HUES6 (cell line): ENCODE results near the gene SH2B3.

Experiments used
- H3K27ac ChIP-seq: 2 replicates; pipeline ENCODE4 v1.7.0; 2013; ENCODE audit warnings: low read depth, mild to moderate bottlenecking, low read length, inconsistent platforms
- H3K27me3 ChIP-seq: 2 replicates; pipeline ENCODE4 v1.6.1; 2013; ENCODE audit warnings: low read length; ENCODE audit not compliant: control insufficient read depth, insufficient read depth
- H3K36me3 ChIP-seq: 2 replicates; pipeline ENCODE4 v1.6.1; 2013; ENCODE audit warnings: low read length; ENCODE audit not compliant: control insufficient read depth, insufficient read depth
- H3K4me1 ChIP-seq: 2 replicates; pipeline ENCODE4 v1.6.1; 2013; ENCODE audit warnings: low read length; ENCODE audit not compliant: control insufficient read depth, insufficient read depth
- H3K4me3 ChIP-seq: 2 replicates; pipeline ENCODE4 v1.5.1; 2013; ENCODE audit warnings: low read depth, low read length
- H3K9ac ChIP-seq: one replicate; pipeline ENCODE4 v1.6.1; 2013; ENCODE audit warnings: mild to moderate bottlenecking, low read length
- H3K9me3 ChIP-seq: 2 replicates; pipeline ENCODE4 v1.6.1; 2013; ENCODE audit warnings: low read depth, low read length; ENCODE audit not compliant: control insufficient read depth, insufficient read depth

The SH2B3 gene

DNA sequence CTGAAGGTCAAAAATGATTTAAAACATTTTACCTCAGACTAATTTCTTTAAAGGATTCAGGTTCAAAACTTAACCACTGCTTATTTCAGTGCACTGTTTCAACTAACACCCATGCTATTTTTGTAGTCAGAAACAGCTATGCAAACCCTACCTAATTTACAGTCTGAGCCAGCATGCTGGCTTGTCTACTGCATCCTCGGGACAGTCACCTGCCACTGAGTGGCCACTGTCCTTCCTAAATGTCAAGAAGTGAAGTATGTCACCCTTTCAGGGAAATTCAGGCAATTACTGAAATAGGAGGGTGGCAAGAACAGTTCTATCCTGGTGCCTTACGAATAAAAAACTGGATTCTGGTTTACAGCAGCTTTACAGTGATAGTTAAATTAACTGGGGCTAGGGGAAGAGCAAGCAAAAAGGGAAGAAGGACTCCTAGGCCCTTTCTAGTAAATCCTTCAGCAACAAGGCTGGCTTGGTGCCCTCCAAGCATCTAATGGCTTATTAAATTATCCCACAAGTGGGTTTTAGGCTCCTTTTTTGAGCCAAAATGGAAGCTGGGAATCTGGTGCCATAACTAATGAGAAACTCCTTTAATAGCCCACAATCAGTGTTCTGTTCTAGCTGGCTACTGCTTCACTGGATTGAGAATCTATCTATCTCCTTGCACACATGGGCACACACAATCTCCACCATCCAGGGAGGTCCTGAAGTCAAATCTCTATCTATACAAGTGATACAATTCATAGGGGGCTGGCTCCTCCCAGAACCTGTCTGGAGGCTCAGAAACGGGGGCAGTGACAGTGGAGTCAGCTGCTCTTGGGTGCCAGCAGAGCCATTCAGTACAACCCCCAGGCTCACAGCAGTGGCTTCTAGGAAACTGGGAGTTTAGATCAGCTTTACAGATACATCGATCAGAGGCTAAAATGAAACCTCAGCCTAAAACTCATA lies 43.4 kb downstream of the SH2B3 start:
- H3K9ac ChIP-seq: no peak overlapping the region
- H3K4me3 ChIP-seq: no peak overlapping the region
- no peak overlapping the region for H3K27ac ChIP-seq
- no peaks in the 10 kb centered on the region for H3K27me3 ChIP-seq
- H3K36me3 ChIP-seq: peaks cover 84% of the 10 kb centered on the region
- no peaks in the 10 kb centered on the region for H3K9me3 ChIP-seq
- H3K4me1 ChIP-seq: peaks cover 25% of the 10 kb centered on the region

DNA sequence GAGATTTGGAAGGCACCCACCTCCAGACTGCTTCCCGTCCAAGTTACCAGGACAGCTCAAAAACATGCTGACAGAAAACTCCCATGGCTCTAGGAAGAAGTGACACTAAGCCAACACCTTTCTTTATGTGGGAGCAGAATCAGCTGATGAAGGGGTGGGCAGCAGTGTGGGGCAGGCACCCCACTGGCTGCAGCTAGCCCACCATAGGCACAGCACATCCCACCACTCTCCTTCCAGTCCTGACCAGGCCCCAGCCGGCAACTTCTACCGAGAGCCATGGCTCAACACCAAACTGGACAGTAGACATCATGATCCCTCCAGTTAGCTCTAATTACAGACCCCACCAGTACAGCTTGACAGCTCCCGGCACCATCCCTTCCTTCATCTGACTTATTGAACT lies 45.0 kb downstream of the SH2B3 start:
- H3K9ac ChIP-seq: no peak overlapping the region
- no peak overlapping the region for H3K27ac ChIP-seq
- no peaks in the 10 kb centered on the region for H3K27me3 ChIP-seq
- H3K36me3 ChIP-seq: peaks cover 88% of the 10 kb centered on the region
- no peaks in the 10 kb centered on the region for H3K9me3 ChIP-seq
- H3K4me3 ChIP-seq: no peak overlapping the region
- H3K4me1 ChIP-seq: peaks cover 11% of the 10 kb centered on the region

DNA sequence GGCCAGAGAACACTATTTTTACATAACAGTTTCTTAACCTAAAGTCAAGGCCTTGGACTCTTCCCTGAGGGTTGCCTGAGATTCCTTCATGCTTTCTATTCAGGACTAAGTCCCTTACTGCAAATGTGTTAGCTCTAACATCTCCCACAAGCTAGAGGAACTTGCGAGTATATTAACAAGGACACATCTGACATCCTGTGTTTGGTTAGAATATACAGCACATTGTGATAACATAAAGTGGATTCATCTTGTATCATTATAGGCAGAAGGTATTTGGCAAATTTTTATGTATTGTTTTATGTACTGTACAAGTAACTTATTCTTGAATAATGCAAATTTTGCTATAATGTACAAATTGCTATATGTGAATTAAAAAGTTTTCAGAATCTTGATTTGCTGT lies 45.5 kb downstream of the SH2B3 start:
- Histone ChIP-seq H3K27ac (no peak overlapping the region), H3K36me3 (peaks cover 91% of the 10 kb centered on the region), H3K27me3 (no peaks in the 10 kb centered on the region), H3K9me3 (no peaks in the 10 kb centered on the region), H3K9ac (no peak overlapping the region), H3K4me3 (no peak overlapping the region), H3K4me1 (peaks cover 6% of the 10 kb centered on the region)

DNA sequence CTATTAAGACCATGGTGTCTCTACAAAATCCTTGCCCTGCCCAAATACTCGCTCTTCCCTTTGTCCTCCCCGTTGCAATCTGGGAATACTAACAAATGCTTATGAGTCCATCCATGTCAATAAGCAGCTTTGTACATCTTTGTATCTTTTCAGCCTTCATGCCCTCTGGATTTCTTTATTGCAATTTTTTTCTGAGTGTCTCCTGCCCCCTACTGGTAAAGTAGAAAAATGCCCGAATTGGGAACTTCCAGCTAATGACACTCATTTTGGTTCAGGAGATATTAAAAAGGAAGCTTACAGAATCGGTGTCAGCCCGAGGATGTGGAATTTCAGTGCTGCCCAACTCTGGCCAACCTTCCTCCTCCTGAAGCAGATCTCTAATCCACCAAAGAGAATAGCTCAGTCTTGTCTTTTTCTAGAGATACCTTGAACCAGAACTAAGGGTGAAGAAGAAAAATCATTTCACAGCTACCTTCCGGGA lies 46.0 kb downstream of the SH2B3 start:
- Histone ChIP-seq H3K9ac (no peak overlapping the region), H3K36me3 (peaks cover 89% of the 10 kb centered on the region), H3K27me3 (no peaks in the 10 kb centered on the region), H3K4me3 (no peak overlapping the region), H3K27ac (no peak overlapping the region), H3K9me3 (no peaks in the 10 kb centered on the region), H3K4me1 (peaks cover 1% of the 10 kb centered on the region; the same call in 1 of the 2 replicates)

DNA sequence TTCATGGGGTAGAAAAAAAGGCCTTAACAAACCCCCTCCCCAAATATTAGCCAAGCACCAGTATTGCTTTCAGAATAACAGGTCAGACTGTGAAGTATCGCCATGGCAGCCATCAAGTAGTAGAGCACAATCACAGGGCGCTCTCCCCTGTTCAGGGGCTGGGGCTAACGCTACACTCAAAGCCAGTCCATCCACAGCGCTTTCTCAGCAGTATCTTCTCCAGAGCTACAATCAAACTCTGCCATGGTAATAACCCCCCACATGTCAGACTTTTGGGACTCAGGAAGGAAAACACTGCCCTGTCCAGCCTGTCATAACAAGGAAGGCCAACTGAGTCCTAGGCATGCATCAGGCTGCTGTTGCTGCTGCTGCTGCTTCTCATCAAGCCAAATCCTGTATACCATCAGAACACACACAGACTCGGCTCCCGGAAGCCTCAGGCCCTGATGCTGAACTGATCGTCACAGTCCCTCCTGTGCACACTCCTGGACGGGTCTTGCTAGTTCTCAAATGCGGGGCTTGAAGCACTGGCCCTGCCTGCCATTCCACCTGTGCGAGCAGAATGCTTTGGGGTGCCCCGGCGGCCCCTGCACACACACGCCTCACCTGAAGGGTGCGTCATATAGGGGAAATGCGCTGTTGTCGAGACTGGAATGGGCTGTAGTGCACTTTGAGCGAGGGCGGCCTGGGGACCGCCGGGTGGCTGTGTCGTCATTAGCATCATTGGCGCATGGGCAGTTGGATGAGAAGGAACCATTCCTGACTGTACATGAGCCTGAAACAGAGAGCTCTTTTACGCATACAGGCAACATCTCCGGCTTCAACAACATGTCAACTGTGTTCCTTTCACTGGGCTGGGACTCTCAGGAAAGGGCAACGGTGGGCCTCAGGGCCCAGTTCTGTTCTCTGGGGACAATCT lies 47.6 kb downstream of the SH2B3 start:
- H3K9me3 ChIP-seq: no peaks in the 10 kb centered on the region
- H3K27ac ChIP-seq: no peak overlapping the region
- H3K27me3 ChIP-seq: no peaks in the 10 kb centered on the region
- no peak overlapping the region for H3K4me3 ChIP-seq
- no peaks in the 10 kb centered on the region for H3K4me1 ChIP-seq
- no peak overlapping the region for H3K9ac ChIP-seq
- peaks cover 87% of the 10 kb centered on the region for H3K36me3 ChIP-seq

DNA sequence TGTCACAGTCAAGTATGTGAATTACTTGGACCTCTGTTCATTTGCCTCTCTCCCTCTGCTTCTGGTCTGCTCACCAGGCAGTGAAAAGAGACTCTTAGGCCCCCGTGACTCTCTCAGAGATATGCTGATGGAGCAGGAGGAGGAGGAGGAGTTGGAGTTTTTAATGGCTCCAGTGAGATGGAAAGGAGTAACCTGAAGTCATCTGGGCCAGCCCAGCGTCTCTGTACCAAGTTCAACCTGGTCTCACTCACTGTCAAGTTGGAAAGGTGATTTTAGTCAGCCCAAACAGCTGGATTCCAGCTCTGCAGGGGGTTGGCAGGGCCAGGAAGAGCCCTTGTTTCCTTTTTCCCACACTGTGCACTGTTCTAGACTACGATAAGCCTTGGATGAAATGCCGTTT lies 48.6 kb downstream of the SH2B3 start:
- Histone ChIP-seq H3K36me3 (peaks cover 85% of the 10 kb centered on the region), H3K9ac (no peak overlapping the region), H3K4me1 (no peaks in the 10 kb centered on the region), H3K27ac (no peak overlapping the region), H3K27me3 (no peaks in the 10 kb centered on the region), H3K4me3 (no peak overlapping the region), H3K9me3 (no peaks in the 10 kb centered on the region)

DNA sequence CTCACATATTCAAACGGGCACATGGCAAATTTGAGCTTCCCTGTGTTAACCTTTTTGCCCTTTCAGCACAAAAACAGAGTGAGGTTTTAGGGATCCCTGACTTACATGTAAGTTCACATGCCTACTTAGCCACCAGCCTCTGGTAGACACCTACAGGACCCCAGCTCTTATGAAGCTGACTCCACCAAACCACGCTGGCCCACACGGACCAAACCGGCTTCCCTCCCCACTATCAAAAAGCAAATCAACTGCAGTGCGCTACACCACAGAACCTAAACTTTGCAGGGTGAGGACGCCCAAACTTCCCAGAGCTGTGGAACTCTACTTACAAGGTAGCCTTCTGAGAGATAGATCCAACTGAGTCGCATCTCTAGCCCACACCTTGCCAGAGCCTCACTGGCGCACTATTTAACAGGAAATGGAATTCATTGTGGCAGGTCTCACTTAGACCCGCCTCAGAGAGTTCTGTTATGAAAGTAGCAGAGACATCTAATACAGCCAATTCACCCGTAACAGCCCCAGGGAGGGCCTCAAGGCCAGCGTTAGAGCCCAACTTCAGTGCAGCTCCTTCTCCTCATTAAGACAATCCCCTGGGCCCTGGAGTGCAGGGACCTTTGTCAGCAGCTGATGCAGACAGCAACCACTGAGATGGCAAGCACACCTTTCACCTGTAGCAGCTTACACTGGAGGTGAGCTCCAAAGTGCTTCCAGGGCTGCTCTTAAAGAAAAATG lies 49.2 kb downstream of the SH2B3 start:
- Histone ChIP-seq H3K9ac (no peak overlapping the region), H3K36me3 (peaks cover 81% of the 10 kb centered on the region)

DNA sequence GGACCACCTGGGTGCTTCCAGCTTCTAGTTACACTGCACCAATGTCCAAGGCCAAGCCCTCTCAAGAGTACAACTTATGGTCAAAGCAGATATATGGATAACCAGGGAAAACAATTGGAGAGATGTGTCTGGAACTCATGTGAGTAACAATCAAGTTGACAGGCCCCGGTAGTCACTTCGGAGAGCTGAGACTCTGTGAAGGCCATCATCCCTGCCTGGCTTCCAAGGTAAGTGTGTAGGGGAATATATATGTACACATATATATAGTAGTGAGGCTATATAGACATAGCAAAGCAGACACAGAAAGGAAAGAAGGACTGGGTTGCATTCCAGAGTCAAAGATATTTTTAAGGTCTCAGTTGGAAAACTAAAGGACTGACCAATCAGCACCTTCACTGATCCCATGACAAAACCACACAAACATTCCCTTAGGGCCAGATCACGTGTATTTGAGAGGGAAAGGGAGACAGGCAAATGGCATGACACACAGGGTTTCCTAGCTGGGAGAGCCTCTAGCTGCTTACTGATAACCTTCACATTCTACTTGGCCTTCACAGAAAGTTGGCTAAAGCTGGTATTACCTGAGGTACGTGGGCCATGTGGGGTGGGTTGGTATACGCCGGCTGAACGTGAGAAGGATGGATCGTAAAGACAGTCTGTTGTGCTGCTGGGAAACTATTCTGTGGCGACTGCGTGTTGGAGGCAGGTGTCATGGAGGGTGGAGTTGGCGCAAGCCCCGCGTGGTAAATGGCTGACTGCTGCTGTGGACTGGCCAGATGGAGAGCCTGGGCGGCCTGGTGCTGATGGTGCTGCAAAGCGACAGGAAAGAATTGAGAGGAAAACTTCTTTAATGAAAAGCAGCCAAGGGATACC lies 50.0 kb downstream of the SH2B3 start:
- no peaks in the 10 kb centered on the region for H3K27me3 ChIP-seq
- peaks cover 76% of the 10 kb centered on the region for H3K36me3 ChIP-seq
- H3K4me3 ChIP-seq: no peak overlapping the region
- no peaks in the 10 kb centered on the region for H3K4me1 ChIP-seq
- no peak overlapping the region for H3K9ac ChIP-seq
- H3K9me3 ChIP-seq: no peaks in the 10 kb centered on the region
- no peak overlapping the region for H3K27ac ChIP-seq

More for the DNA sequence above, 49.2 kb downstream of the SH2B3 start:
- Histone ChIP-seq H3K9me3 (no peaks in the 10 kb centered on the region), H3K4me3 (no peak overlapping the region), H3K27ac (no peak overlapping the region), H3K27me3 (no peaks in the 10 kb centered on the region), H3K4me1 (no peaks in the 10 kb centered on the region)

DNA sequence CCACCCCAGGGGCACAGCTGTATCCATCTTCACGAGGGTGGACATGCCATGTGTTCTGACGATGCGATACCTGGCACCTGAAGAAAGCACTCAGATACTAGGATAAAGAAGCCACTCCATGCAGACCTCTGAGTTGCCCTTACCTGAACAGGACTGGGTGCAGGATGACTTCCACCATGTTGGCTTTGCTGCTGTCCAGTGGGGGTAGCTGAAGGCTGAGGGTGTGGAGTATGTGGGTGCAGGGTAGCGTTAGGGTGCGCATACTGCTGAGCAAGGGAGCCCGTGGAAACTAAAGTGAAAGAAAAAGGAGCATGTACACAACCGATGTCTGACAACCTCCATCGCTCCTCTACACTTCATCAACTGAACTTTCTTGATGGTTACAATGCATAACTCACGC lies 51.3 kb downstream of the SH2B3 start:
- no peaks in the 10 kb centered on the region for H3K9me3 ChIP-seq
- no peak overlapping the region for H3K9ac ChIP-seq
- H3K36me3 ChIP-seq: peaks cover 66% of the 10 kb centered on the region
- no peaks in the 10 kb centered on the region for H3K4me1 ChIP-seq
- H3K4me3 ChIP-seq: no peak overlapping the region
- H3K27ac ChIP-seq: no peak overlapping the region
- H3K27me3 ChIP-seq: no peaks in the 10 kb centered on the region

DNA sequence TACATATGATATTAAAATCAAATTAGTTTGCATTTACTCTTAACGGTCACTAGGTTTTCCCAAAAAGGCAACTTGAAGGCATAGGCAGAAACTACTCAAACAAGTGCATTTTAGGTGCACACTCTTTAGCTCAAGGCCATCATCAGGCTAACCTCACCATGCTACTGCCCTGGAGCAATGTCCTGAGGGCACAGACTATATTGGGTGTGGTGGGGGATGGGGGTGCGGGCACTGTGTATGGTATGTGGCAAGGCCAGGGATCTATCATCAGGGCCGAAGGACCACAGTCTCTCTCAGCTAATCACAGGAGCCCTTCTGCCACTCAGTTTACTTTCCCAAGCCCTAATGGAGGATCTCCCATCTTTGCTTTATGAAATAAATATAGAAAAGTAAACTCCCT lies 51.9 kb downstream of the SH2B3 start:
- no peak overlapping the region for H3K27ac ChIP-seq
- no peak overlapping the region for H3K4me3 ChIP-seq
- H3K9me3 ChIP-seq: no peaks in the 10 kb centered on the region
- H3K9ac ChIP-seq: no peak overlapping the region
- no peaks in the 10 kb centered on the region for H3K27me3 ChIP-seq
- H3K4me1 ChIP-seq: no peaks in the 10 kb centered on the region
- H3K36me3 ChIP-seq: peaks cover 62% of the 10 kb centered on the region
